Endothelial cell (in vitro differentiated cells): Measurements from ENCODE around the gene TBC1D4. TPM values are rescaled to one million over a fixed set of nuclear protein-coding genes. Genes with fewer than 3 reads are reported as not detected.

Experiments
- DNase-seq: peaks from one replicate; pipeline ENCODE4 v3.0.0; 2021; ENCODE audit warnings: low spot score
- H3K27ac Mint-ChIP-seq: one replicate; pipeline ENCODE4 v1.8.0; 2021; ENCODE audit warnings: mixed read lengths, inconsistent platforms; ENCODE audit not compliant: unreplicated experiment
- H3K27me3 Mint-ChIP-seq: one replicate; pipeline ENCODE4 v1.8.0; 2021; ENCODE audit warnings: mild to moderate bottlenecking, moderate library complexity, mixed read lengths, inconsistent platforms; ENCODE audit not compliant: unreplicated experiment
- H3K36me3 Mint-ChIP-seq: one replicate; pipeline ENCODE4 v1.8.0; 2021; ENCODE audit warnings: mild to moderate bottlenecking, low read depth, mixed read lengths, inconsistent platforms; ENCODE audit not compliant: unreplicated experiment
- H3K4me1 Mint-ChIP-seq: one replicate; pipeline ENCODE4 v1.8.0; 2021; ENCODE audit warnings: mild to moderate bottlenecking, mixed read lengths, inconsistent platforms; ENCODE audit not compliant: unreplicated experiment
- H3K4me3 Mint-ChIP-seq: one replicate; pipeline ENCODE4 v1.8.0; 2021; ENCODE audit warnings: mild to moderate bottlenecking, mixed read lengths, inconsistent platforms; ENCODE audit not compliant: unreplicated experiment
- H3K9me3 Mint-ChIP-seq: one replicate; pipeline ENCODE4 v1.8.0; 2021; ENCODE audit warnings: mixed read lengths, inconsistent platforms; ENCODE audit not compliant: unreplicated experiment
- total RNA-seq: library from RNA; stranded (reverse); fragmentation: NEBNext Ultra II Directional; extraction: Animal tissue kit (Norgen Biotek cat#: 25700); gene quantifications from one replicate; pipeline ENCODE4 v1.2.1, GENCODE V29; 2021; ENCODE audit not compliant: unreplicated experiment
- TF ChIP-seq, protein P1 (sequence below): fragments of 200-600 bp; sonication (generic); IDR thresholded peaks from one replicate; pipeline ENCODE4 v1.5.0; 2021; ENCODE audit warnings: antibody characterized with exemption; ENCODE audit not compliant: unreplicated experiment

Gene TBC1D4
- total RNA-seq, 1 donor from 2014 or later, result 47.2 TPM

DNA sequence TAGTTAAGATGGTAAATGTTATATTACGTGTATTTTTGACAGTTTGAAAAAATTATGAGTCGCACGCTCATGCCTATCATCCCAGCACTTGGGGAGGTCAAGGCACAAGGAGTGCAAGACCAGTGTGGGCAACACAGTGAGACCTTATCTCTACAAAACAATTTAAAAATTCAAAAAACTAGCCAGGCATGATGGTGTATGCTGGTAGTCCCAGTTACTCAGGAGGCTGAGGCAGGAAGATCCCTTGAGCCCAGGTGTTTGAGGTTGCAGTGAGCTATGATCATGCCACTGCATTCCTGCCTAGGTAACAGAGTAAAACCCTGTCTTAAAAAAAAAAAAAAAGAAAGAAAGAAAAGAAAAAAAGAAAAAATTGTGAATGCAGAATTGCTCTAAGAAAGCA lies 58.0 kb downstream of the TBC1D4 start:
- Mint-ChIP-seq H3K4me1 (peaks cover 2% of the 10 kb centered on the region), H3K4me3 (no peak overlapping the region), H3K27me3 (no peaks in the 10 kb centered on the region), H3K9me3 (no peaks in the 10 kb centered on the region), H3K27ac (no peak overlapping the region), H3K36me3 (no peaks in the 10 kb centered on the region)
- TF ChIP-seq, protein P1, sequence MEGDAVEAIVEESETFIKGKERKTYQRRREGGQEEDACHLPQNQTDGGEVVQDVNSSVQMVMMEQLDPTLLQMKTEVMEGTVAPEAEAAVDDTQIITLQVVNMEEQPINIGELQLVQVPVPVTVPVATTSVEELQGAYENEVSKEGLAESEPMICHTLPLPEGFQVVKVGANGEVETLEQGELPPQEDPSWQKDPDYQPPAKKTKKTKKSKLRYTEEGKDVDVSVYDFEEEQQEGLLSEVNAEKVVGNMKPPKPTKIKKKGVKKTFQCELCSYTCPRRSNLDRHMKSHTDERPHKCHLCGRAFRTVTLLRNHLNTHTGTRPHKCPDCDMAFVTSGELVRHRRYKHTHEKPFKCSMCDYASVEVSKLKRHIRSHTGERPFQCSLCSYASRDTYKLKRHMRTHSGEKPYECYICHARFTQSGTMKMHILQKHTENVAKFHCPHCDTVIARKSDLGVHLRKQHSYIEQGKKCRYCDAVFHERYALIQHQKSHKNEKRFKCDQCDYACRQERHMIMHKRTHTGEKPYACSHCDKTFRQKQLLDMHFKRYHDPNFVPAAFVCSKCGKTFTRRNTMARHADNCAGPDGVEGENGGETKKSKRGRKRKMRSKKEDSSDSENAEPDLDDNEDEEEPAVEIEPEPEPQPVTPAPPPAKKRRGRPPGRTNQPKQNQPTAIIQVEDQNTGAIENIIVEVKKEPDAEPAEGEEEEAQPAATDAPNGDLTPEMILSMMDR, result no peak
- DNase-seq, result no peak

DNA sequence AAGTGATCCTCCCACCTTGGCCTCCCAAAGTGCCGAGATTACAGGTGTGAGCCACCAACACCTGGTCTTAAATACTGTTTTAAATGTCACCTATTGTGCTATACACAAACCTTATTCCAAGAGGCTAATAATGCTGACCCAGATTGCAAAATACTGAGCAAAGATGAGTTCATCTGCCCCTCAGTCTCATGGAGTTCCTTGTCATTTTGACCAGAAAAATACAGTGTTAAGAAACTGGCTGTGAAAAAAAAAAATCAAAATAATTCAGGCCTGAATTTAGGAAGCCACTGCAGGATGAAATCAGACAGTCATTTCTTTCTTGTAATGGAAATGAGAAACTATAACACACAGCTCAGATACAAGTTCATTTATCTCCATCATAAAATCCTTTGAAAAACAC lies 59.9 kb downstream of the TBC1D4 start:
- H3K4me1 Mint-ChIP-seq, result peaks cover 2% of the 10 kb centered on the region

GRCh38 chr13:75421133-75421532 lies 60.8 kb downstream of the TBC1D4 start:
- no peaks in the 10 kb centered on the region for H3K36me3 Mint-ChIP-seq
- no peak overlapping the region for H3K27ac Mint-ChIP-seq
- no peak overlapping the region for H3K4me3 Mint-ChIP-seq
- peaks cover 2% of the 10 kb centered on the region for H3K4me1 Mint-ChIP-seq
- DNase-seq, result no peak
- TF ChIP-seq, protein P1, result no peak
- H3K9me3 Mint-ChIP-seq, result no peaks in the 10 kb centered on the region
- H3K27me3 Mint-ChIP-seq, result no peaks in the 10 kb centered on the region

More for the DNA sequence above, 59.9 kb downstream of the TBC1D4 start:
- Mint-ChIP-seq H3K4me3 (no peak overlapping the region), H3K36me3 (no peaks in the 10 kb centered on the region), H3K9me3 (no peaks in the 10 kb centered on the region), H3K27ac (no peak overlapping the region), H3K27me3 (no peaks in the 10 kb centered on the region)
- DNase-seq, result no peak
- TF ChIP-seq, protein P1, result no peak

GRCh38 chr13:75419656-75420055 lies 62.3 kb downstream of the TBC1D4 start:
- Mint-ChIP-seq H3K36me3 (no peaks in the 10 kb centered on the region), H3K27me3 (no peaks in the 10 kb centered on the region), H3K9me3 (no peaks in the 10 kb centered on the region), H3K27ac (no peak overlapping the region), H3K4me1 (peaks cover 2% of the 10 kb centered on the region), H3K4me3 (no peak overlapping the region)
- TF ChIP-seq, protein P1, result no peak
- DNase-seq, result no peak

DNA sequence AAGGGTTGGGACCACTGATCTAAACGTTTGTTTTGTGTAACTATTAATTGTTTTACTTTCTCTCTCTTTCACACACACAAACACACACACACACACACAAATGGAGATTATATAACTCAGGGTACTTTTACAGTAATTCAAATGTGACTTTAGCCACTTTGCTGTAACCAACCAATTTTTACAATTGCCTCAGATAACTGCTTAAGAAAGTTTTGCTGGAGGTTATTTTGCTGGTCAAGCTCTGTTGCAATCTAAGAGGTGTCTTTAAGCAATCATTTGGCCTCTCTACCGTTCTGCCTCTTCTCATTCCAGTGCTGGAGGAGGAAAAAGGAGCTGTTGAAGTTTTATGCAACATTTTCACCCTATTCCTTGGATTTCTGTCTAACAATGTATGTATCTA lies 63.0 kb downstream of the TBC1D4 start:
- Mint-ChIP-seq H3K27me3 (peaks cover 2% of the 10 kb centered on the region), H3K27ac (no peak overlapping the region), H3K9me3 (no peaks in the 10 kb centered on the region), H3K36me3 (no peaks in the 10 kb centered on the region), H3K4me1 (peaks cover 2% of the 10 kb centered on the region), H3K4me3 (no peak overlapping the region)
- no peak for DNase-seq
- TF ChIP-seq, protein P1, result no peak
